H9 (cell line): ENCODE data around the gene B4GALT1. TPM values are rescaled to one million over a fixed set of nuclear protein-coding genes. Genes with fewer than 3 reads are reported as not detected.

Source experiments
- DNase-seq: peaks from one replicate; pipeline ENCODE4 v3.0.0-alpha.2; 2017
- H2AFZ ChIP-seq: one replicate; pipeline ENCODE4 v1.6.1; 2013; ENCODE audit warnings: mild to moderate bottlenecking, low read length, control low read depth, moderate library complexity
- H2AK5ac ChIP-seq: 2 replicates; pipeline ENCODE4 v1.6.1; 2013; ENCODE audit warnings: low read length, control low read depth, mixed read lengths; ENCODE audit not compliant: insufficient read length
- H2BK120ac ChIP-seq: one replicate; pipeline ENCODE4 v1.6.1; 2013; ENCODE audit warnings: low read depth, mild to moderate bottlenecking, low read length, control low read depth, inconsistent platforms; ENCODE audit not compliant: poor library complexity, severe bottlenecking
- H2BK12ac ChIP-seq: 2 replicates; pipeline ENCODE4 v1.6.1; 2013; ENCODE audit warnings: low read length, control low read depth, mixed read lengths, low read depth; ENCODE audit not compliant: insufficient read length
- H2BK15ac ChIP-seq: 2 replicates; pipeline ENCODE4 v1.6.1; 2013; ENCODE audit warnings: low read depth, low read length, control low read depth
- H2BK20ac ChIP-seq: one replicate; pipeline ENCODE4 v1.6.1; 2013; ENCODE audit warnings: low read depth, mild to moderate bottlenecking, low read length, control low read depth, inconsistent platforms; ENCODE audit not compliant: poor library complexity, severe bottlenecking
- H2BK5ac ChIP-seq: 2 replicates; pipeline ENCODE4 v1.6.1; 2013; ENCODE audit warnings: low read length, control low read depth, mixed read lengths; ENCODE audit not compliant: insufficient read length
- H3K14ac ChIP-seq: 2 replicates; pipeline ENCODE4 v1.6.1; 2013; ENCODE audit warnings: low read length, control low read depth; ENCODE audit not compliant: insufficient read depth
- H3K18ac ChIP-seq: 2 replicates; pipeline ENCODE4 v1.6.1; 2013; ENCODE audit warnings: low read depth, mild to moderate bottlenecking, mixed read lengths, low read length, control low read depth; ENCODE audit not compliant: insufficient read length
- H3K23ac ChIP-seq: 2 replicates; pipeline ENCODE4 v1.6.1; 2013; ENCODE audit warnings: low read length, control low read depth, mixed read lengths, low read depth; ENCODE audit not compliant: insufficient read length
- H3K23me2 ChIP-seq: 2 replicates; pipeline ENCODE4 v1.6.1; 2013; ENCODE audit warnings: low read depth, mild to moderate bottlenecking, mixed read lengths, low read length, control low read depth; ENCODE audit not compliant: insufficient read length, poor library complexity, severe bottlenecking
- H3K27ac ChIP-seq: 2 replicates; pipeline ENCODE4 v1.5.1; 2013; ENCODE audit warnings: low read length, control low read depth, mixed read lengths, low read depth; ENCODE audit not compliant: insufficient read length
- H3K27me3 ChIP-seq: 2 replicates; pipeline ENCODE4 v1.6.1; 2013; ENCODE audit warnings: low read length, control low read depth, inconsistent platforms; ENCODE audit not compliant: insufficient read depth
- H3K4ac ChIP-seq: 2 replicates; pipeline ENCODE4 v1.6.1; 2013; ENCODE audit warnings: low read depth, mild to moderate bottlenecking, control low read depth, inconsistent platforms, low read length, moderate library complexity
- H3K4me1 ChIP-seq: 2 replicates; pipeline ENCODE4 v1.6.1; 2013; ENCODE audit warnings: low read length, control low read depth, inconsistent platforms; ENCODE audit not compliant: insufficient read depth
- H3K4me2 ChIP-seq: 2 replicates; pipeline ENCODE4 v1.6.1; 2013; ENCODE audit warnings: low read length, control low read depth, mixed read lengths; ENCODE audit not compliant: insufficient read length, insufficient read depth
- H3K56ac ChIP-seq: 2 replicates; pipeline ENCODE4 v1.6.1; 2013; ENCODE audit warnings: low read depth, mild to moderate bottlenecking, mixed read lengths, low read length, control low read depth; ENCODE audit not compliant: insufficient read length
- H3K79me1 ChIP-seq: 2 replicates; pipeline ENCODE4 v1.6.1; 2013; ENCODE audit warnings: low read depth, mild to moderate bottlenecking, moderate library complexity, low read length, control low read depth, inconsistent platforms; ENCODE audit not compliant: insufficient read depth, poor library complexity, severe bottlenecking
- H3K79me2 ChIP-seq: 2 replicates; pipeline ENCODE4 v1.6.1; 2013; ENCODE audit warnings: low read length, control low read depth, inconsistent platforms; ENCODE audit not compliant: insufficient read depth
- H3K9ac ChIP-seq: 2 replicates; pipeline ENCODE4 v1.6.1; 2013; ENCODE audit warnings: low read length, control low read depth, mixed read lengths; ENCODE audit not compliant: insufficient read length; ENCODE audit errors: extremely low read depth
- H3K9me3 ChIP-seq: one replicate; pipeline ENCODE4 v1.6.1; 2013; ENCODE audit warnings: low read depth, low read length, inconsistent platforms; ENCODE audit not compliant: control insufficient read depth
- H3T11ph ChIP-seq: one replicate; pipeline ENCODE4 v1.6.1; 2013; ENCODE audit warnings: mild to moderate bottlenecking, low read length, control low read depth, inconsistent platforms
- H4K20me1 ChIP-seq: one replicate; pipeline ENCODE4 v1.6.1; 2013; ENCODE audit not compliant: control insufficient read depth, insufficient read length, insufficient read depth
- H4K5ac ChIP-seq: 2 replicates; pipeline ENCODE4 v1.6.1; 2013; ENCODE audit warnings: low read depth, mild to moderate bottlenecking, mixed read lengths, low read length, control low read depth; ENCODE audit not compliant: insufficient read length
- H4K8ac ChIP-seq: replicated peaks from 2 replicates; pipeline ENCODE4 v1.6.1; 2013; ENCODE audit warnings: low read length, control low read depth, mixed read lengths, low read depth; ENCODE audit not compliant: insufficient read length
- H4K91ac ChIP-seq: 2 replicates; pipeline ENCODE4 v1.6.1; 2013; ENCODE audit warnings: low read depth, mild to moderate bottlenecking, moderate library complexity, mixed read lengths, low read length, control low read depth; ENCODE audit not compliant: insufficient read length
- H3K27ac Mint-ChIP-seq, 3 experiments: 2 replicates in 2 of 3; 3 replicates in 1 of 3; pipeline ENCODE4 v1.8.0; 2020 to 2021; ENCODE audit warnings: mixed read lengths in 3 of 3, mild to moderate bottlenecking in 1 of 3, moderate library complexity in 1 of 3
- H3K27me3 Mint-ChIP-seq: 2 replicates; pipeline ENCODE4 v1.8.0; 2021; ENCODE audit warnings: low read depth, mild to moderate bottlenecking, moderate library complexity, mixed read lengths
- H3K36me3 Mint-ChIP-seq, 3 experiments: 2 replicates in 2 of 3; 3 replicates in 1 of 3; pipeline ENCODE4 v1.8.0; 2020 to 2021; ENCODE audit warnings: low read depth in 3 of 3, mixed read lengths in 3 of 3; ENCODE audit not compliant: insufficient read depth in 1 of 3
- H3K4me1 Mint-ChIP-seq, 2 experiments: 2 replicates each; pipeline ENCODE4 v1.8.0; 2020; ENCODE audit warnings: mixed read lengths in 2 of 2
- H3K4me3 Mint-ChIP-seq, 2 experiments: 2 replicates in 1 of 2; 3 replicates in 1 of 2; pipeline ENCODE4 v1.8.0; 2020 to 2021; ENCODE audit warnings: mild to moderate bottlenecking in 2 of 2, mixed read lengths in 2 of 2, moderate library complexity in 1 of 2
- H3K9me3 Mint-ChIP-seq, 2 experiments: 2 replicates in 1 of 2; 3 replicates in 1 of 2; pipeline ENCODE4 v1.8.0; 2020; ENCODE audit warnings: mild to moderate bottlenecking in 2 of 2, mixed read lengths in 2 of 2, moderate library complexity in 1 of 2
- CTCF ChIP-seq: fragments of 200-600 bp; sonication (generic); conservative IDR thresholded peaks from 3 replicates; pipeline ENCODE4 v1.8.0; 2021; ENCODE audit warnings: antibody characterized with exemption, mild to moderate bottlenecking
- WGBS: extraction: QIAGEN DNeasy Blood & Tissue Kit; methylation state at CpG from one replicate; pipeline ENCODE4 v1.1.7; 2013; ENCODE audit warnings: missing lambda C conversion rate, low lambda C conversion rate, mixed read lengths; ENCODE audit not compliant: insufficient read length; ENCODE audit errors: extremely low coverage; 5-methylcytosine and 5-hydroxymethylcytosine counted together
- total RNA-seq: library from RNA; stranded (reverse); gene quantifications from 2 replicates; pipeline ENCODE4 v1.2.1, GENCODE V29; 2021

The B4GALT1 gene
- total RNA-seq, 1 experiment from 2014 or later = 15.3 TPM

DNA sequence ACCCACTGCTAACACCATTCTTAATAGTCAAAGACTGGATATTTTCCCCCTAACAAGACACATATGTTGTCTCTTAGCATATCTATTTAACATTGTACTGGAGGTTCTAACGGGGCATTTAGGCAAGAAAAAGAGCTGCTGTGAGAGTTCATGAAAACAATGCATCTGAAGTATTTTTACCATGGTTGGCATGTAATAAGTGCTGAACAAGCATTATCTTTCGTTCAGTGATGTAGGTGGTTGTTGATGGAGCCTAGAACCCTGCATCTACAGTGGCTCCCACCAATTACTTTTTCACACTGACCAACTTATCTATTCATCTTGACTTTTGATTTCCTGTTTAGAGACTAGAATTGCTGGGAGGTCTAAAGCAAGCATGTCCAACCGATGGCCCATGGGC, 12.8 kb downstream of the B4GALT1 start:
- no peaks in the 10 kb centered on the region for H3K9me3 ChIP-seq
- no peaks in the 10 kb centered on the region for H3K27me3 ChIP-seq
- H3K56ac ChIP-seq = no peak overlapping the region
- no peak overlapping the region for H2BK20ac ChIP-seq
- no peaks in the 10 kb centered on the region for H3K79me1 ChIP-seq
- no peak overlapping the region for H2BK120ac ChIP-seq
- H3K4me1 ChIP-seq = peaks cover 3% of the 10 kb centered on the region; the same call in 1 of the 2 replicates
- H3K4ac ChIP-seq = no peak overlapping the region
- Mint-ChIP-seq H3K9me3 (no peaks in the 10 kb centered on the region; a peak in 1 of 5 replicates), H3K4me1 (peaks cover 18 to 20% of the 10 kb centered on the region in 2 experiments), H3K27me3 (no peaks in the 10 kb centered on the region; the same call in 1 of the 2 replicates), H3K4me3 (no peak overlapping the region), H3K36me3 (peaks cover 0 to 2% (median 0%) of the 10 kb centered on the region in 3 experiments; a peak in 3 of 7 replicates), H3K27ac (no peak overlapping the region)
- no peak for TF ChIP-seq CTCF
- no peak overlapping the region for H3T11ph ChIP-seq
- no peak overlapping the region for H2BK12ac ChIP-seq
- H3K18ac ChIP-seq = no peak overlapping the region
- no peak overlapping the region for H2AK5ac ChIP-seq
- no peak overlapping the region for H3K23ac ChIP-seq
- H2BK15ac ChIP-seq = no peak overlapping the region
- H3K9ac ChIP-seq = no peak overlapping the region
- H2BK5ac ChIP-seq = no peak overlapping the region
- H3K23me2 ChIP-seq = no peaks in the 10 kb centered on the region
- WGBS = no CpG with 5 or more reads among the region's 3 CpGs
- H3K14ac ChIP-seq = no peak overlapping the region
- H4K20me1 ChIP-seq = no peaks in the 10 kb centered on the region
- no peak overlapping the region for H4K8ac ChIP-seq
- no peak overlapping the region for H4K5ac ChIP-seq
- H3K4me2 ChIP-seq = no peak overlapping the region
- H4K91ac ChIP-seq = no peak overlapping the region
- H3K79me2 ChIP-seq = no peaks in the 10 kb centered on the region
- H3K27ac ChIP-seq = no peak overlapping the region
- H2AFZ ChIP-seq = no peak overlapping the region
- no peak for DNase-seq
